Fibroblast of skin of abdomen (primary cell): ENCODE data around the gene MAP1B.
A peak's percentile ranks its signal among the peaks of the same experiment; 100 is the strongest.

Experiments used
- DNase-seq: peaks from one replicate; pipeline ENCODE4 v3.0.0-alpha.2; 2013

The MAP1B gene

GRCh38 chr5:72096602-72097188 lies 10.6 kb upstream of the MAP1B start:
- DNase-seq = no peak

GRCh38 chr5:72101828-72102227 lies 5.4 kb upstream of the MAP1B start:
- peak; percentile 43 for DNase-seq

DNA sequence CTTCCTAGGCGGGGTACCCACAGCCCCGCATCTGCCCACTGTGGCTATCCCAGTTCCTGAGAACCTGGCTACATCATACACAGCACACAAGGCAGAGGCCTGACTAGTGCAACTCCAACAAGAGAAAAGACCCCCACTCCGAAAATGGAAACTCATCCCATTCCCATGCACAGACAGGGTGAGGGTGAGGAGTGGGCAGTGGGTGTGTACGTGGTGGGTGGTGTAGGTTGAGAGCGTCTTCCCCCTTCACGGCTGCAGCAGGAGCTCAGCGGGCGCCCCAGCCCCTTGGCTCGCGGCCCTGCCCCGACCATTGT lies 501 bp upstream of the MAP1B start:
- no peak for DNase-seq

- DNase-seq = no peak
These were observed 576 bp downstream of the MAP1B start for GRCh38 chr5:72107901-72108201.

GRCh38 chr5:72108202-72109061 lies 1.2 kb downstream of the MAP1B start:
- DNase-seq = peak; percentile 66

DNA sequence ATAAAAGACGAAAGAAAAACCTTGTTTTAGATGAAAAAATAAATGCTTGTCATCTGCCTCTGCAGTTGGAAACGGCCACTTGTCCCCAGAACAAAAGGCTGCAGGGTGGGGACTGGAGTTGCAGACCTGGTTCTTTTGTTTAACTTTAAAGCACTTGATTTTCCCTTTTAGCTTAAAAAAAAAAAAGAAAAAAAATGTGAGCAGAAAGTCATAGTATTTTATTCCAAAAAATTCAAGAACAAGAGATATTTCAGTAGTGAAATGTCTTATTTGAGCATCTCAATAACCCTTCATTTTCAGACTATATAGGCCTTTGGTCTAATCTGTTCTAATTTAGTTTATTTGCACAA lies 1.8 kb downstream of the MAP1B start:
- DNase-seq = no peak

DNA sequence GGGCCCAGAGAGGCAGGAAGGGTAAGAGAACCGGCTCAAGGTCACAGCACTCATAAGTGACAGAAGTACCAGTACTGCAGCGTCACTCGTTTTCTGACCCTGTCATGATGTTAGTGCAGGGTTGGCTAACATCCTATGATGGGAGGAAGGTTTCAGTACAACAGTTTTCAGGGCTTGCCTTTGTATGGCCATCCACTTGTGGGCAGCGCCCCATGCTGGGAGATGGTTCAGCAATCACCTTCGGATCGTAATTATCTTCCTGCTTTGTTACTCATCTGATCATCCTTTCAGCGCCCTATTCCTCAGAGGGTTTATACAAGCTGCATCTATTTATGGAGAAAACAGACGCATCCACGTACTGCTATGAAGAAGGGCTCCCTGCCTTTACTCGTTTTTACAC lies 2.4 kb downstream of the MAP1B start:
- DNase-seq = peak; percentile 52

DNA sequence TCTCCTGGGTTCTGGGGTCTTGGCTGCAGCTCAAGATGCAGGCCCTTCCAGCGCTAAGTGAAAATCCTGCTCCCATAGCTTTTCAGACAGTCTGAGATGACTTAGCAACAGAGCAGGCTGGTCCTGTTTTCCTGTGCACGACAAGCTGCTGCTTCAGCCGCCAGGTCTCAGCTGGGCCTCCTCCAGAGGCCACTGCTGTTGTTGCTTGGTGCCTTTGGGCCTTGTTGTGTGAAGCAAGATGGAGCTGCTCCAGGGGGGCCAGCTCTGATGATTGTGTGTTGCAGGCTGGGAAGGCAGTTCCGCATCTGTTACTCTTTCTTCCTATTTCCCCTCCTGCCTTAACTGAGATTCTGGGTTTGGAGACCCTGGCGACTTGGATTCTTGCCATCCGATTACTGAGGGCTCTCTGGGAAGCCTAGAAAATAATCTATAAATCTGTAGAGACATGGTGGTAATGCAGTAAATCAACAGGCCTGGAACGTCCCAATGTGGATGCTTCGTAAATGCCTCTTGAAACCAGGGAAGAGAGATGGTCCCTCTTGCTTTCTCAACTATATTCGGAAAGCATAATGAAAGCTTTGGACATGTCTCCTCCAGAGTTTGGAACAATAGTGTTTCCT lies 3.2 kb downstream of the MAP1B start:
- no peak for DNase-seq

- DNase-seq = no peak
These were observed 5.1 kb downstream of the MAP1B start for GRCh38 chr5:72112389-72112788.

GRCh38 chr5:72114629-72115028 lies 7.4 kb downstream of the MAP1B start:
- no peak for DNase-seq

- no peak for DNase-seq
These were observed 8.0 kb downstream of the MAP1B start for GRCh38 chr5:72115296-72115695.

DNA sequence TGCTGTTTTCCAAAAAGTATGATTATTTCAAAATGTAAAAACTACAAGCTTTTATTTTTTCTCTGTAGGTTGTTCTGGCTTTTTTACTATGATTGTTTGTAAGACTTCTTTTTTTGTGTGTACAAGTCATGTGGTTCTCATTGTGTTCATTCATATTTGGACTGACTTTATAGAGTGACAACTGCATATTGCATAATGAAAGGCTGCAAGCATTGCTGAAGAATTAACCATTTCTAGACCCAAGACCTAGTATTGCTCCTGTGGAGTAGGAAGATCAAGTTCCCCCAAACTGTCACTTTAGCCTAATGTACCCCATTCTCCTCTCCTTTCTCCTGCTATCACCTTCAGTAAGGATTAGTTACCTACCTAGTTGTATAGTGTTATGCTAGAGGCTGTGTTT lies 10.0 kb downstream of the MAP1B start:
- DNase-seq = no peak

GRCh38 chr5:72121052-72121779 lies 13.9 kb downstream of the MAP1B start:
- DNase-seq = no peak

DNA sequence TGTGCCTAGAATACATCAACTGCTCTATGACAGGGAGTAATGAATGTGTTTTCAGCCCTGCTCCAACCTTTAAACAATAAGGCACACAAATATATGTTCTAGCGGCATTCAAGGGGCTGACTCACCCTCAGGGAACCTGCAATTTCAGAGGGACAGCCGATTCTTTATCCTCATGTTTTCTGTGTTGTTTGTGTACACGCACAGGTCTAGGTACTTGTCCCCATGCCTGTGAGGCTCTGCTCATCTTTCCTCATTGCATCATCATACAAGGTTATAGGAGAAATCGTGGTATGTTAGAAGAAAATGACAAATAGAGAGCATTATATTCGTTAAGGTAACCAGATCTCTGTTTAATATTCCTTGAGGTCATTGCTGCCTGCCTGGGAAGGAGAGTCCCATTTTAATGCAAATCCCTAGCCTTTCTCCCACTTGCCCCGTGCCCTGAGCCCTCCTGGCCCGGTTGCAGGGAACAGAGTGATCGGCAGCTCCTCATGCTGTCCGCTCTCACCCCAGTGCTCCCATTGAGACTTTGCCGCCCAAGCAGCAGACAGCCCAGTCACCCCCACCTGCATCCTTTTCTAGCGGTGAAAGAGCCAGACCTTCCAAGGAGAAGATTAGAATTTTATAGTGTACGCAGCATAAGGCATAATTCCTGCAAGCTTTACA lies 14.6 kb downstream of the MAP1B start:
- DNase-seq = no peak

DNA sequence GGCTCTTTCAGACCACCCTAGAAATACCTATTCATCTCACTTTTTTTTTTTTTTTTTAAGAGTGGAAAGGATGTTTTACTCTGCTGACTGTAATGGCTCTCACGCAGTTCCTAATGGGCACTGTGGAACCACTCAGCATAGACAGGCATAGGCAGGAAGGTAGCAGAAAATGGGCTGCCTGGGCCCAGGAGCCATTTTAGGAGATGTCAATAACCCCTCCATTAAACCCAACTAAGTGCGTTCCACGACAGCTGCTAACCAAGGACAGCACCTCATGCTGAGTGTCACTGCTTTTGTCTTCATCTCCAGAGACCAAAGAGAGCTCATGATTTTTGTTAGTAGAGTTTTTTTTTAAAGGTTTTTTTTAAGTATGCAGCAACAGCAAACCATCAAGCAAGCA lies 15.3 kb downstream of the MAP1B start:
- DNase-seq = no peak

- no peak for DNase-seq
These were observed 16.6 kb downstream of the MAP1B start for GRCh38 chr5:72123764-72124376.

- DNase-seq = no peak
These were observed 18.1 kb downstream of the MAP1B start for GRCh38 chr5:72125271-72125940.

DNA sequence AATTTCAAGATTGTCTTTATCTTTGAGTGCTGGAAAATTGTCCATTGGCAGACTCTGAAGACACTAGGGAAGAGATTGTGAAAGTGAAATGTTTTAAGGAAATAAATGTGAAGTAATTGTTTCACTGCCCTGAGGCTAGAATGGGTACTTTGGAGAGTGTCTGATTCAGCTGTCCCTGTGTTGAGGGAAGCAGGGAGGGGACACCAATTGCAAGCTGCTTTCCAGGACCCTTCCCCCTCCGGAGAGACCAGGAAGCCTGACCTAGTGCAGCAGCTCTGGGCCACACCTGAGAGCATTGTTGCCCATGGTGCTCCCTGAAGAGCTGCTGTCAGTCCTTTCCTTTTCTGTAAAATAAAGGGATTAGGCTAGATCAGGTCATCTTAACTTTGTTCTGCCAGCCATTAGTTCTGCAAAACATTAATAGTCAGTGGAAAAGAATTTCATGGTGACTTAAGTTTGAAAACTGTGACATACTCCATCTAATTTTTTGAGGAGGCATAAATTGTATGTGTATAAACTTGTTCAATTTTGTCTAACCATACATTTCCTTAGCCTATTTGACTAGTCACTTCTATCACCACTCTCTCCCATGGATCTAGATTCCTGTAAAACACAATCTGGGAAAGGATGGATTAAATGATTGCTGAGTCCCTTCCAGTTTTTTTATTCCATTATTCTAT lies 18.8 kb downstream of the MAP1B start:
- no peak for DNase-seq

- peak; percentile 63 for DNase-seq
These were observed 19.5 kb downstream of the MAP1B start for GRCh38 chr5:72126796-72127195.

DNA sequence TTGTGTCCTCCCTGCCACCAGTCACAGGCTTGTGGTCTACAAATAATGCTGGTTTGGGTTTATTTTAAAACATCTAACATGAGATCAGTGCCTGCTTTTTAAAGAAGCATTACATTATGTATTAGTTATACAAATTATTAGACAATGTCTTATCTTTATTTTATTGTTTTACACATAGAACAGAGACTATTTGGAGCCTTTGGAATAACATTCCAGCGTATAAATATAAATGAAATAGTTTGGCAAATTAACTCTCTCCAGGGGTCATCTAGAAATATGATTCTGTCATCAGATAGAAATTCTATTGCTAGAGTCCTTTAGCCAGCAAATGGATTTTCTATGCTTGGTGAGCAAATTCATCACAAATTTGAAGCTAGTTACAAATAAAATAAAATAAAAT lies 22.4 kb downstream of the MAP1B start:
- peak; percentile 57 for DNase-seq

DNA sequence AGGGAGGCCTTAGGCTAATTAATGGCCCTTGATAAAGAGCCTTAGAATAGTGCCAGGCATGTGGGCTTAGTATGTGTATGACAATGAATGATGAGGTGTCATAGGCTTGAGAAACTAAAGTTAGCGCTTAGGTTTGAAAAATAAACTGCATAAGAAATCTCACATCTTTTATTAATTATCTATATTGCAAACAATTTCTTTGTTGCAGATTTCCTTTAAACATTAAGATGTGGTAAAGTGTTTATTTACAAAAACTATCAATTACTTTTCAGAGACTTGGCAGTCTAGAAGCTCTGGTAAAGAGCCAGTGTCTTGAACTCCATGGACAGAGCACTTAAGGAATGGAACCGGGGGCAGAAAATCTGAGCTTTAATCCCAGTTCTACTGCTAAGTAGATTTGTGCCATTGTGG lies 23.1 kb downstream of the MAP1B start:
- DNase-seq = peak; percentile 82
